SK-N-MC (cell line): ENCODE measurements around the gene CLIP3.
"Not testable (repeated sequence)": the region's sequence is repeated elsewhere in the genome, so short reads cannot be mapped to it uniquely, and the experiment has no call there.

ENCODE experiments used
- EZH2 ChIP-seq: fragments of 200-600 bp; sonication (generic); IDR thresholded peaks from one replicate; pipeline ENCODE4 v1.6.1; 2017; ENCODE audit warnings: antibody characterized with exemption
- FOXP2 ChIP-seq: optimal IDR thresholded peaks from 2 replicates; pipeline ENCODE3; 2011; ENCODE audit warnings: mild to moderate bottlenecking, moderate library complexity; ENCODE audit not compliant: insufficient read depth; ENCODE audit errors: extremely low read length, control extremely low read depth
- POLR2AphosphoS5 ChIP-seq: IDR thresholded peaks from 2 replicates; pipeline ENCODE4 v1.6.1; 2012; ENCODE audit warnings: mild to moderate bottlenecking, low read depth, low read length, borderline replicate concordance

GRCh38 chr19:36041092-36041491 lies 8.4 kb upstream of the CLIP3 start:
- TF ChIP-seq POLR2AphosphoS5, EZH2, FOXP2: not testable (repeated sequence)
